Measurements from ENCODE around the gene LMO4.

Gene LMO4

DNA sequence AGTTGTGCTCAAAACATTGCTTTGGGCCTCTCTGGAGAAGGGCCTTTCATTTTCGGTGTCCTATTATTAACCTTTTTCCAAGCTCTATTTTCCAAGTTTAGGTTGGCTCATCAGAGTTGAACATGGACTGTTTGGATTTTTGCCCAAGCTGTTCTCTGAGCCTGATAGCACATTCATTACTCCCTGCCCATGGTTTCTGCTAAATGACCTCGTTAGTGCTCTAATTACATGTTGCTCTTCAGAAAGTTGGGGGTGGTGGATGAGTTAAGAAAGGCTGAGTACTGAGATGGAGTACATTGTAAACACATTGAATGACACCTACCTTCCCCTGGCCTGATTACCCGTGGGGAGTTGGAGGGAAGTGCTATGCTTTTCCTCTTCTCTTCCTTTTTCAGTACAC is 38.9 kb downstream of the LMO4 start:
- Histone ChIP-seq H3K27ac (ENCODE audit: low read depth, low read length) (no peak overlapping the region), H3K36me3 (ENCODE audit: insufficient read depth, low read length) (no peaks in the 10 kb centered on the region), H3K9me3 (ENCODE audit: insufficient read depth, low read depth, low read length) (no peaks in the 10 kb centered on the region), H3K9ac (ENCODE audit: low read depth, low read length) (no peak overlapping the region), H3K27me3 (ENCODE audit: insufficient read depth, low read length) (no peaks in the 10 kb centered on the region), H3K4me3 (ENCODE audit: low read length) (no peak overlapping the region), H3K4me1 (ENCODE audit: insufficient read depth, low read length) (peaks cover 28% of the 10 kb centered on the region)
- 94% methylated on average over 2 of the region's 3 CpGs for WGBS

- H3K36me3 ChIP-seq (ENCODE audit: insufficient read depth, low read length): no peaks in the 10 kb centered on the region
- H3K27me3 ChIP-seq (ENCODE audit: insufficient read depth, low read length): no peaks in the 10 kb centered on the region
- no peak overlapping the region for H3K9ac ChIP-seq (ENCODE audit: low read depth, low read length)
- 100% methylated on average over 1 of the region's 2 CpGs for WGBS
- H3K27ac ChIP-seq (ENCODE audit: low read depth, low read length): no peak overlapping the region
- H3K4me3 ChIP-seq (ENCODE audit: low read length): no peak overlapping the region
- H3K4me1 ChIP-seq (ENCODE audit: insufficient read depth, low read length): peaks cover 28% of the 10 kb centered on the region
- no peaks in the 10 kb centered on the region for H3K9me3 ChIP-seq (ENCODE audit: insufficient read depth, low read depth, low read length)
Measured at GRCh38 chr1:87368907-87369306, 40.2 kb downstream of the LMO4 start.

- Histone ChIP-seq H3K9me3 (ENCODE audit: insufficient read depth, low read depth, low read length) (no peaks in the 10 kb centered on the region), H3K4me1 (ENCODE audit: insufficient read depth, low read length) (peaks cover 28% of the 10 kb centered on the region), H3K4me3 (ENCODE audit: low read length) (no peak overlapping the region), H3K27me3 (ENCODE audit: insufficient read depth, low read length) (no peaks in the 10 kb centered on the region), H3K9ac (ENCODE audit: low read depth, low read length) (no peak overlapping the region), H3K36me3 (ENCODE audit: insufficient read depth, low read length) (no peaks in the 10 kb centered on the region), H3K27ac (ENCODE audit: low read depth, low read length) (no peak overlapping the region)
- 89% methylated on average over 3 of the region's 3 CpGs for WGBS
Measured at GRCh38 chr1:87369736-87370478, 41.2 kb downstream of the LMO4 start.

DNA sequence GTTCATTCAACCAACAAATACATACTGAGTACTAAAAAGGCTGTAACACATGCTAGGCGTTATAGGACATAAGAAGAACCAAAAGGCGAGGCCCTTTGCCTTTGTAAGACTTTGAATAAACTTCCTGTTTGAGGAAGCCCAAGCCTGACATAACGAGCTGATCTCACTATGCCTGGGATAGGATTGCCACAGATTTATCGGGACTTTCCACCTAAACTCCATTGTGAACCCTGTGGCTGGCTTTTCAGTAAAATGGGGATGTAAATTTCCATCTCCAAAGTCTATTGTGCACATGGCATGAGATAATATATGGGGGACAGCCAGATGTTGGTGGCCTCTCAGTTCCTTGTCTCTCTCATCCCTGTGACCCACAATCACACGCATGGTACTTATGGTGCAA is 41.9 kb downstream of the LMO4 start:
- Histone ChIP-seq H3K27me3 (ENCODE audit: insufficient read depth, low read length) (no peaks in the 10 kb centered on the region), H3K4me1 (ENCODE audit: insufficient read depth, low read length) (peaks cover 28% of the 10 kb centered on the region), H3K9ac (ENCODE audit: low read depth, low read length) (no peak overlapping the region), H3K36me3 (ENCODE audit: insufficient read depth, low read length) (no peaks in the 10 kb centered on the region), H3K27ac (ENCODE audit: low read depth, low read length) (no peak overlapping the region), H3K9me3 (ENCODE audit: insufficient read depth, low read depth, low read length) (no peaks in the 10 kb centered on the region), H3K4me3 (ENCODE audit: low read length) (no peak overlapping the region)
- 75% methylated on average over 5 of the region's 5 CpGs for WGBS

- no peak overlapping the region for H3K4me3 ChIP-seq (ENCODE audit: low read length)
- H3K4me1 ChIP-seq (ENCODE audit: insufficient read depth, low read length): no peaks in the 10 kb centered on the region
- no peaks in the 10 kb centered on the region for H3K36me3 ChIP-seq (ENCODE audit: insufficient read depth, low read length)
- H3K9ac ChIP-seq (ENCODE audit: low read depth, low read length): no peak overlapping the region
- no peak overlapping the region for H3K27ac ChIP-seq (ENCODE audit: low read depth, low read length)
- H3K9me3 ChIP-seq (ENCODE audit: insufficient read depth, low read depth, low read length): peaks cover 8% of the 10 kb centered on the region; the same call in 1 of the 2 replicates
- H3K27me3 ChIP-seq (ENCODE audit: insufficient read depth, low read length): no peaks in the 10 kb centered on the region
Measured at GRCh38 chr1:87379306-87379705, 50.6 kb downstream of the LMO4 start.

DNA sequence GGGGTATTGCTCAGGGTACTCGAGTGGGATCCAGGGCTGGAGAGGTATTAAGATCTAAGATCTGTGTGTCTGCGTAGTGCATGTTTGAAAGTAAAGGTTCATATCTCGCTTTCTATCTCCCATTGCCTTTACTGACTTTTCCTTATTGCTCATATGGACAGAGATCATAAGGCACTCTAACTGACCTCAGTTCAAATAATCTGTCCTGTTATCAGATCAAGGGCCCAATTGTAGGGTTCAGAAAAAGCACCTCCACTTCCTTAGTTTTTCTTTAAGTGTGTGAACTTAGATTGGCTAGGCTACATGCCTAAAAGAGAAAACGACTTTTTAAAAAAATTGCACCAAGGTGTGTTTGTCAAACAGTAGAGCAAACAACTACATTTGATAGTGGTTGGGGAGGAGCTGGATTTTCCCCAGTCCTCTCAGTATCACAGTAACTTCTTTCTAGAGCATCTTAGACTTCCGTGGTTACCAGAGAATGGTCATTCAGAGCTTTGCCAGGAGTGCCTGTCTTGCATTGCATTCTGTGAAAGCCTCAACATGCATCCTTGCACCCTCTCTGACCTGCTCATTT is 57.6 kb downstream of the LMO4 start:
- Histone ChIP-seq H3K27me3 (ENCODE audit: insufficient read depth, low read length) (no peaks in the 10 kb centered on the region), H3K4me1 (ENCODE audit: insufficient read depth, low read length) (no peaks in the 10 kb centered on the region), H3K4me3 (ENCODE audit: low read length) (no peak overlapping the region), H3K9ac (ENCODE audit: low read depth, low read length) (no peak overlapping the region), H3K27ac (ENCODE audit: low read depth, low read length) (no peak overlapping the region), H3K36me3 (ENCODE audit: insufficient read depth, low read length) (no peaks in the 10 kb centered on the region), H3K9me3 (ENCODE audit: insufficient read depth, low read depth, low read length) (peaks cover 7% of the 10 kb centered on the region; the same call in 1 of the 2 replicates)
- 92% methylated on average over 5 of the region's 5 CpGs for WGBS

DNA sequence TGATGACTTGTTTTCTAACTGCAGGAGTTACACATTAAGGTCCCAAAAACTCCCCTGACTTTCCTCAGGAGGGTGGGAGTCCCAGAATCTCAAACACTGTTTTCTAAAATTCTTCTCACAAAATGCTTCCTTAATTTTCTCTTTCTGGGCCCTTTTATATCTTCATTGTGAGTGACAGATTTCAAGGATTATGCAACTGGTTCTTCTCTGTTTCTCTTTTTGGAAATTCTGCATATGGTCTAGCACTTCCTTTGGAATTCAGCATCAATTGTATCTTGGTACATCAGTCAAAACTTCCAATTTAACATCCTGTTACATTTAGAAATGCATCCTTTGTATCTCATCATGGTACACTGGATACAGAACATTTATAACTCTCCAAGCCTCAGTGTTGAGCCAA is 59.7 kb downstream of the LMO4 start:
- peaks cover 7% of the 10 kb centered on the region; the same call in 1 of the 2 replicates for H3K9me3 ChIP-seq (ENCODE audit: insufficient read depth, low read depth, low read length)
- H3K27me3 ChIP-seq (ENCODE audit: insufficient read depth, low read length): no peaks in the 10 kb centered on the region
- no peak overlapping the region for H3K4me3 ChIP-seq (ENCODE audit: low read length)
- H3K36me3 ChIP-seq (ENCODE audit: insufficient read depth, low read length): no peaks in the 10 kb centered on the region
- no peak overlapping the region for H3K27ac ChIP-seq (ENCODE audit: low read depth, low read length)
- no peaks in the 10 kb centered on the region for H3K4me1 ChIP-seq (ENCODE audit: insufficient read depth, low read length)
- no peak overlapping the region for H3K9ac ChIP-seq (ENCODE audit: low read depth, low read length)

GRCh38 chr1:87389011-87389410 is 60.3 kb downstream of the LMO4 start:
- WGBS: no CpG with 5 or more reads among the region's 1 CpG
- no peak overlapping the region for H3K9ac ChIP-seq (ENCODE audit: low read depth, low read length)
- H3K9me3 ChIP-seq (ENCODE audit: insufficient read depth, low read depth, low read length): peaks cover 7% of the 10 kb centered on the region; the same call in 1 of the 2 replicates
- no peaks in the 10 kb centered on the region for H3K27me3 ChIP-seq (ENCODE audit: insufficient read depth, low read length)
- H3K4me3 ChIP-seq (ENCODE audit: low read length): no peak overlapping the region
- H3K36me3 ChIP-seq (ENCODE audit: insufficient read depth, low read length): no peaks in the 10 kb centered on the region
- no peak overlapping the region for H3K27ac ChIP-seq (ENCODE audit: low read depth, low read length)
- H3K4me1 ChIP-seq (ENCODE audit: insufficient read depth, low read length): no peaks in the 10 kb centered on the region

GRCh38 chr1:87389546-87389945 is 60.9 kb downstream of the LMO4 start:
- H3K4me1 ChIP-seq (ENCODE audit: insufficient read depth, low read length): no peaks in the 10 kb centered on the region
- H3K27ac ChIP-seq (ENCODE audit: low read depth, low read length): no peak overlapping the region
- H3K9me3 ChIP-seq (ENCODE audit: insufficient read depth, low read depth, low read length): peaks cover 7% of the 10 kb centered on the region; the same call in 1 of the 2 replicates
- H3K36me3 ChIP-seq (ENCODE audit: insufficient read depth, low read length): no peaks in the 10 kb centered on the region
- 88% methylated on average over 2 of the region's 3 CpGs for WGBS
- no peak overlapping the region for H3K9ac ChIP-seq (ENCODE audit: low read depth, low read length)
- H3K4me3 ChIP-seq (ENCODE audit: low read length): no peak overlapping the region
- H3K27me3 ChIP-seq (ENCODE audit: insufficient read depth, low read length): no peaks in the 10 kb centered on the region

DNA sequence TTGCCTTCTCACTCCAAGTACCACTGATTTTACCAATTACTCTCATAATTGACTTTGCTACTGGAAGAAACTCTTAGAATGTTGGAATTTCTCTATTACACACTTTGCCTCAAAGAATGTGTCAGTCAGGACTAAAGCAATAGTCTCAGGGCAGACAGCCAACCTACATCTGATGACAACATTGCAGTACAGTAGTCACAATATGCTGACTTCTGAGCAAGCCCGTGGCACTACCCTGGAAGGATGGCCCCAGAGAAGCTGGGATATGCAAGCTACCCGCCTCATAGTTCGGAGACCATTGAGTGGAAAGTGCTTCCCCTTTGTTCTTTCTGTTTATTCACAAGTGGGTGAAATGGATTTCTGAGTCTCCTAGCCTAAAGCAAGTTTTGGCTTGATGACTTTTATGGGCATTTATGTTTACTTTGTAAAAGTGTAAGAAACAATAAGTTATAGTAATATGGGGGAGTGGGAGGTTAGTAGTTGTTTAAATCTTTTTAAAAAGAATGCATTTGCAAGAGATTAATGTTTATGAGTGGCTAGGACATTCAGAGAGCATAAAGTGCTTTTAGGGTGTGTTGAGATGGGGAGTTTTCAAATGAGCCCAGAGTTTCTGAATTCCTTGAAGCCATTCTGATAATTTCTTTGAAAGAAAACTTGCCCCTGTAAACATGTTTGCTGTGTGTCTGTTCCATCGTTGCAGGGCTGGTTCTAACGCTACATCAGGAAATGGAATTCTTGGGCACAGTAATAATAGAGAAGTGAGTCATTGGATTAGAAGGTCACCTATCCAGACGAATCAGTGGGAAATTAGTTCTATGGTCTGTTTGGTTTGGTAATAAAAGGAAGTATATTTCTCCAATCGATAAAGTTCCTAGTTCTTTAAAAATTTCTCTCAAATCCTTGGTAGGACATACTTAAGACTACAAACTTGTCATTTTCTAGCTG is 63.8 kb downstream of the LMO4 start:
- H3K36me3 ChIP-seq (ENCODE audit: insufficient read depth, low read length): no peaks in the 10 kb centered on the region
- no peaks in the 10 kb centered on the region for H3K27me3 ChIP-seq (ENCODE audit: insufficient read depth, low read length)
- 90% methylated on average over 6 of the region's 7 CpGs for WGBS
- no peaks in the 10 kb centered on the region for H3K4me1 ChIP-seq (ENCODE audit: insufficient read depth, low read length)
- no peak overlapping the region for H3K27ac ChIP-seq (ENCODE audit: low read depth, low read length)
- no peak overlapping the region for H3K4me3 ChIP-seq (ENCODE audit: low read length)
- H3K9me3 ChIP-seq (ENCODE audit: insufficient read depth, low read depth, low read length): peaks cover 7% of the 10 kb centered on the region; the same call in 1 of the 2 replicates
- H3K9ac ChIP-seq (ENCODE audit: low read depth, low read length): no peak overlapping the region

DNA sequence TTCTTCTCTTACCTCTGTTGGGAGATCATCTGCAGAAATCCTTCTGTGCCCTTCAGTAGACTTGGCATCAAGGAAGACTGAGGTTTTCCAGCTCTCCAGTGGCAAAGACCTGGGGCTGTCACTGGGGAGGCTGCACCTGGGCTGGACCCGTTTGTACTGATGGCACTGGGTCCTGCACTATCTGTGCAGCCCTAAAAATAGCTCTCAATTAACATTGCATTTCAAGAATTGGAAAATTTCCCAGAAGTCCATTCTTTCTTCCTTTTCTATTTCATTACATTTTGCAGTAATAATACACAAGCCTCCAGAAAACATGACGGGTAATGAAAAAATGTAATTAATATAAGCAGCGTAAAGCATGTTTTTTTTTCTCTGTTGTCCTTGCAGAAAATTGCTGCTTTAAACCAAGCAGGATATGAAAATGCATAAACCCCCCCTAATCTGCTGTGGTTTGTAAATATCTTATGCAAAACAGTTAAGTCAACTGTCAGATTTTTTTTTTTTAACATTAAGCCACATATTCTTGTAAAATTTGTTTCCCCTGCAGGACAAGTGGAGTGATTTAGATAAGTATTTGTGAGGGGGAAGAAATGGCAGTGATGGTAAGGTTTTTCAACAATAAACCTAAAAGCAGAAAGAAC is 64.9 kb downstream of the LMO4 start:
- H3K27ac ChIP-seq (ENCODE audit: low read depth, low read length): no peak overlapping the region

More for the DNA sequence above, 64.9 kb downstream of the LMO4 start:
- Histone ChIP-seq H3K4me3 (ENCODE audit: low read length) (no peak overlapping the region), H3K9me3 (ENCODE audit: insufficient read depth, low read depth, low read length) (peaks cover 7% of the 10 kb centered on the region; the same call in 1 of the 2 replicates), H3K4me1 (ENCODE audit: insufficient read depth, low read length) (no peaks in the 10 kb centered on the region), H3K27me3 (ENCODE audit: insufficient read depth, low read length) (no peaks in the 10 kb centered on the region), H3K36me3 (ENCODE audit: insufficient read depth, low read length) (no peaks in the 10 kb centered on the region), H3K9ac (ENCODE audit: low read depth, low read length) (no peak overlapping the region)
- WGBS: 94% methylated on average over 3 of the region's 3 CpGs

Data from HUES64 (cell line).